Naive thymus-derived CD8-positive, alpha-beta T cell (primary cell): ENCODE data around the gene PAM16. TPM values are rescaled to one million over a fixed set of nuclear protein-coding genes. Genes with fewer than 3 reads are reported as not detected.

Experiments
- polyA plus RNA-seq, 3 donors: library from polyadenylated mRNA; unstranded; fragments of 300-500 nt; fragmentation: Illumina TruSeq; gene quantifications; one replicate each; pipeline ENCODE4 v1.2.3, GENCODE V29; 2021
- total RNA-seq, 8 experiments: library from RNA in 2 of 8; stranded (reverse) in 2 of 8; gene quantifications; one replicate each; pipeline ENCODE4 v1.2.3 and lab custom pipeline; 2021 to 2026

PAM16 gene
- total and polyA plus RNA-seq, 5 experiments from 2014 or later: 33.6 to 46.1 (median 40.9) TPM

Other genes with a start within 250 kb of the PAM16 start
- gene ADCY9, start 234.9 kb downstream of the PAM16 start, total RNA-seq: 1 to 10 TPM; 6.2 to 6.5 TPM
- gene ADCY9, start 234.9 kb downstream of the PAM16 start, polyA plus RNA-seq: under 1 TPM; 0.20 to 0.75 (median 0.71) TPM
- not detected for gene SRL, start 109.2 kb downstream of the PAM16 start, total RNA-seq
- not detected for gene SRL, start 109.2 kb downstream of the PAM16 start, polyA plus RNA-seq
- gene TFAP4, start 78.3 kb downstream of the PAM16 start, total RNA-seq: 10 to 100 TPM; 32.6 to 39.8 TPM
- 1 to 10 TPM in 2 of 3 donors, under 1 TPM in 1; 0.84 to 3.0 (median 1.3) TPM for gene TFAP4, start 78.3 kb downstream of the PAM16 start, polyA plus RNA-seq
- gene GLIS2, start 35.3 kb downstream of the PAM16 start, total RNA-seq: under 1 TPM in 1 of 2 experiments, not detected in 1; 0.10 TPM
- gene GLIS2, start 35.3 kb downstream of the PAM16 start, polyA plus RNA-seq: not detected
- under 1 TPM; 0.30 to 0.34 TPM for gene VASN, start 20.5 kb upstream of the PAM16 start, total RNA-seq
- gene VASN, start 20.5 kb upstream of the PAM16 start, polyA plus RNA-seq: under 1 TPM in 1 of 3 donors, not detected in 2; 0.12 TPM
- gene CORO7, start 65.3 kb upstream of the PAM16 start, total RNA-seq: 100 to 1,000 TPM; 161 to 169 TPM
- 10 to 100 TPM; 44.6 to 79.9 (median 45.5) TPM for gene CORO7, start 65.3 kb upstream of the PAM16 start, polyA plus RNA-seq
- gene DNAJA3, start 74.5 kb upstream of the PAM16 start, total RNA-seq: 10 to 100 TPM; 70.6 to 71.3 TPM
- 10 to 100 TPM; 43.4 to 64.8 (median 45.2) TPM for gene DNAJA3, start 74.5 kb upstream of the PAM16 start, polyA plus RNA-seq
- gene NMRAL1, start 123.3 kb upstream of the PAM16 start, total RNA-seq: 10 to 100 TPM; 53.7 to 63.1 TPM
- 10 to 100 TPM; 52.3 to 67.9 (median 62.9) TPM for gene NMRAL1, start 123.3 kb upstream of the PAM16 start, polyA plus RNA-seq
- 10 to 100 TPM; 64.3 to 71.9 TPM for gene HMOX2, start 125.1 kb upstream of the PAM16 start, total RNA-seq
- gene HMOX2, start 125.1 kb upstream of the PAM16 start, polyA plus RNA-seq: 100 to 1,000 TPM; 123 to 210 (median 145) TPM
- gene CDIP1, start 187.5 kb upstream of the PAM16 start, total RNA-seq: 10 to 100 TPM; 23.4 to 25.5 TPM
- gene CDIP1, start 187.5 kb upstream of the PAM16 start, polyA plus RNA-seq: 10 to 100 TPM; 18.2 to 25.3 (median 25.0) TPM
- gene C16orf96, start 205.0 kb upstream of the PAM16 start, total RNA-seq: under 1 TPM; 0.38 to 0.52 TPM
- gene C16orf96, start 205.0 kb upstream of the PAM16 start, polyA plus RNA-seq: under 1 TPM in 2 of 3 donors, not detected in 1; 0.07 to 0.08 TPM